GM21737 (cell line): ENCODE data around the gene MAP3K9.

Experiments used
- ATAC-seq: cut with Tn5 transposase; IDR thresholded peaks from one replicate; pipeline ENCODE4 v1.9.1; 2021; ENCODE audit warnings: mild to moderate bottlenecking, moderate library complexity; ENCODE audit not compliant: unreplicated experiment

Gene MAP3K9

DNA sequence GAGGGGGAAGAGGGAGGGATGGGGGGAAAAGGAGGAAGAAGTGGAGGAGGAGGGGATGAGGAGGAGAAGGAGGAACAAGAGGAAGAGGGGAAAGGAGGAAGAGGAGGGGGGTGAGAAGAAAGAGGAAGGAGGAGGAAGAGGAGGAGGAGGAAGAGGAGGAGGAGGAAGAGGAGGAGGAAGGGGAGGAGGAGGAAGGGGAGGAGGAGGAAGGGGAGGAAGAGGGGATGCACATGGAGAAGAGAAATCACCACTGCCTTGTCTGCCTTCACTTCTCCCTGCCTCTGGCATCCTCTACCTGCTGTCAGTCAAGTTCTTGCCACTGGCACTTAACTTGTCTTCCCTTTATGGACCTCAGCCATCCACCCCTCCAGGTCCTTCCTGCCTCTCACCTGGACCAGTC lies 107.7 kb downstream of the MAP3K9 start:
- ATAC-seq: no peak

DNA sequence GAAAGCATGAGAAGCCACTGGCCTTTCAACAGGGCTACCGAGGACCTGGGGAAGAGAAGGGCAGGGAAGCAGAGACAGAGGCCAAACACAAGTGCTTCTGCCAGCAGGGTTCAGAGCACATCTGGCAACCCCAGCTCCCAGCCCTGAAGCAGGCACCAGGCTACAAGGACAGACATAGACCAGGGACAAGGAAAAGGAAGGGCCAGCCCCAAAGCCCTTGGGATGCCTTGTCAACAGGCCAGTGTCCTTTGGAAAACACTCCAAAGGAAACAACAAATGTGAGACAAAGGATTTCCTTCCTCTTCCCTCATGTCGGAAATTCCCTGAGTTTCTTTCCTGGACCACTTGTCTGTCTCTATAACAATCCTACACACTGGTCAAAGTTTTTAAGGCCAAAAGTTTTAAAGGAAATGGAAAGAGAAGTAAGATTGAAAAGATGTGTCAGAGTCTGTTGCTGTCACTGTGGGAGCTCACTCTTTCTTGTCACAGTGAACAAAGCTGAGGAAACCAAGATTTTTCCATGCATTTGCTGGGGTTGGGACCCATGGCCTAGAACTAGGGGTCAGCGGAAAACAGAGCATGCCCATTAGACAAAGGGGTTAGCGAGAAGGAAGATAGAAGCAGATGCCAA lies 108.2 kb downstream of the MAP3K9 start:
- ATAC-seq: no peak

- ATAC-seq: no peak
Observed at GRCh38 chr14:70699646-70700045, 109.7 kb downstream of the MAP3K9 start.

DNA sequence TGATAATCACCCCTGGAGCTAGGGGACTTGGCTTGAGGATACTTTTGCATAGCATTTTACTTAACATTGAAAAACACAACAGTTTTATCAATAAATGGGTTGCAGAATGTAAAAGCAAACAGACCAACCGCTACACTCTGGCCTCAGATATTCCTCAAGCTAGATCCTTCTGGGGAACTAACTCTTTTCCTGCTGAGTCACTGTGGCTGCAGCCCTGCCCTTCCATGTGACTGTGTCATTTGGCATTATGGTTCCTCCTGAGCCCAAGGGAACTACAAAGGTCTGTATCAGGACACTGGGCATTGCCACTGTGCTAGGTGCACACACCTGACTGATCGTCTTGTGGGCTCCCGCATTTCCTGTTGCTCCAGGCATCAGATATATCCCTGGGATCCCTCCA lies 111.0 kb downstream of the MAP3K9 start:
- ATAC-seq: no peak

GRCh38 chr14:70697701-70698100 lies 111.6 kb downstream of the MAP3K9 start:
- ATAC-seq: no peak

- ATAC-seq: no peak
Observed at GRCh38 chr14:70696026-70696425, 113.3 kb downstream of the MAP3K9 start.

- ATAC-seq: no peak
Observed at GRCh38 chr14:70692210-70692609, 117.1 kb downstream of the MAP3K9 start.

- no peak for ATAC-seq
Observed at GRCh38 chr14:70685474-70686197, 123.7 kb downstream of the MAP3K9 start.

DNA sequence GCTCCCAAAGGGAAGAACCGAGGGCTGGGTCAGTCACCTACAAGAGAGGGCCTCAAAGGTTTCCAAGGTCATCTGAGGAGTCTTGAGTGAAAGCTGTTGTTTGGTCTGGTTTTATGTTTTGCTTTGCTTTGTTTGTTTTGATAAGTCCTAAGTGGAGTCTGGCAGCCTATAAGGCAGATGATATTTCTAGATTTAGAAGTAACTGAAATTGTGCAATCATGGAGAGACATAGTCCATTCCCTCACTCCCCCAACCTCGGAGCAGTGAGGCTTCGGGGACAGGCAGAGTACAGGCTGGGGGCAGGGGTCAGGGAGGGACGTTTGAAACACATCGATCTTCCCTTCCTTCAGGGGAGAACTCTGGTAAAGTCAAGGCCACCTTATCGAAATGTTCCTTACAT lies 125.3 kb downstream of the MAP3K9 start:
- ATAC-seq: no peak

DNA sequence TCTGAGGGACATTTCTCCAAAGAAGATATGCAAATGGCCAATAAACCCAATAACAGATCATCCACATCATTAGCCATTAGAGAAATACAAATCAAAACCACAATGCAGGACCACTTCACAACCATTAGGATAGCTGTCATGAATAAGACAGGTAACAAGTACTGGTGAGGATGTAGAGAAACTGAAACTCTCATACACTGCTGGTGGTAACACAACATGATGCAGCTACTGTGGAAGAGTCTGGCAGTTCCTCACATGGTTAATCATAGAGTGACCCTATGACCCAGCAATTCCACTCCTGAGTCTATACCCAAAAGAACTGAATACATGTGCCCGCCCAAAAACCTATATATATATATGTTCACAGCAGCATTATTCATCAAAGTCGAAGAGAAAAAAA lies 128.6 kb downstream of the MAP3K9 start:
- ATAC-seq: no peak

DNA sequence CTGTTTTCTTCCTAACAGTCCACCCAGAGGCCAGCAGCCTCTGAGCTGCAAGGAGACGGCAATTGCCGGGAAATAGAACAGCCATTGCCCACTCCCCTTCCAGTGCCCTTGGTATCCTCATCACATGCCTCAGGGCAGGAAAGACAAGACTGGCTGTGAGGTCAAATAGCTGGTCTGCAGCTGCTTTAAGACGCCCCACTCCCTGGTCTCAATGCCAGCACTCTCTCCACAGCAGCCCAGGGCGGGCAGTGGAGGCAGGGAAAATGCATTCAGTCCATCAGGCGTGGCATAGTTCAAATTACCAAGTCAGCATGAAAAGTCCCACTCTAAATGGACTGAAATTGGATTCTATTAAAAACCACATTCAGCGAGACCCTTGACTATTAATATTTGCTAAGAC lies 132.0 kb downstream of the MAP3K9 start:
- no peak for ATAC-seq
